Ishikawa (cell line): ENCODE measurements around the gene CRELD2.

Experiments used
- CEBPB ChIP-seq: IDR thresholded peaks from 2 replicates; pipeline ENCODE4 v1.6.1; 2012
- CREB1 ChIP-seq: IDR thresholded peaks from 2 replicates; pipeline ENCODE4 v1.6.1; 2012; ENCODE audit warnings: low read depth
- EGR1 ChIP-seq: IDR thresholded peaks from 2 replicates; pipeline ENCODE4 v1.6.1; 2012
- EP300 ChIP-seq: IDR thresholded peaks from 2 replicates; pipeline ENCODE4 v1.6.1; 2012; ENCODE audit warnings: borderline replicate concordance
- FOXM1 ChIP-seq: IDR thresholded peaks from 2 replicates; pipeline ENCODE4 v1.6.1; 2012; ENCODE audit warnings: low read depth, borderline replicate concordance
- NFIC ChIP-seq: IDR thresholded peaks from 2 replicates; pipeline ENCODE4 v1.6.1; 2012
- RAD21 ChIP-seq: IDR thresholded peaks from 2 replicates; pipeline ENCODE4 v1.6.1; 2012; ENCODE audit warnings: low read depth
- REST ChIP-seq: IDR thresholded peaks from 2 replicates; pipeline ENCODE4 v1.6.1; 2012; ENCODE audit warnings: low read depth, mild to moderate bottlenecking
- TAF1 ChIP-seq: IDR thresholded peaks from 2 replicates; pipeline ENCODE4 v1.6.1; 2012; ENCODE audit warnings: low read depth, mild to moderate bottlenecking
- TCF12 ChIP-seq: IDR thresholded peaks from 2 replicates; pipeline ENCODE4 v1.6.1; 2012; ENCODE audit warnings: low read depth
- TEAD4 ChIP-seq: IDR thresholded peaks from 2 replicates; pipeline ENCODE4 v1.6.1; 2012
- YY1 ChIP-seq: IDR thresholded peaks from 2 replicates; pipeline ENCODE4 v1.6.1; 2012; ENCODE audit warnings: low read depth
- ZBTB7A ChIP-seq: IDR thresholded peaks from 2 replicates; pipeline ENCODE4 v1.6.1; 2012; ENCODE audit warnings: low read depth
- TF ChIP-seq, protein P1 (sequence below): IDR thresholded peaks from 2 replicates; pipeline ENCODE4 v1.6.1; 2012
- TF ChIP-seq, protein P2 (sequence below): IDR thresholded peaks from 2 replicates; pipeline ENCODE4 v1.6.1; 2012

The CRELD2 gene, protein sequence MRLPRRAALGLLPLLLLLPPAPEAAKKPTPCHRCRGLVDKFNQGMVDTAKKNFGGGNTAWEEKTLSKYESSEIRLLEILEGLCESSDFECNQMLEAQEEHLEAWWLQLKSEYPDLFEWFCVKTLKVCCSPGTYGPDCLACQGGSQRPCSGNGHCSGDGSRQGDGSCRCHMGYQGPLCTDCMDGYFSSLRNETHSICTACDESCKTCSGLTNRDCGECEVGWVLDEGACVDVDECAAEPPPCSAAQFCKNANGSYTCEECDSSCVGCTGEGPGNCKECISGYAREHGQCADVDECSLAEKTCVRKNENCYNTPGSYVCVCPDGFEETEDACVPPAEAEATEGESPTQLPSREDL

GRCh38 chr22:49917974-49918910 lies at the start of gene CRELD2, which contains the start of gene ALG12:
Gene CRELD2 (plus strand): TSS chr22:49918634. CDS start chr22:49918770, 136 bp downstream.
Gene ALG12 (minus strand): TSS chr22:49918438. CDS start chr22:49913765, 4,673 bp downstream.
- TF ChIP-seq TCF12 (no peak), EGR1 (no peak; the same call in 1 of the 2 replicates), YY1 (peak; percentile 98), ZBTB7A (peak; percentile 81; the same call in 1 of the 2 replicates), CREB1 (no peak), FOXM1 (no peak), RAD21 (no peak), TAF1 (peak; percentile 66), CEBPB (no peak), EP300 (no peak), REST (no peak), TEAD4 (no peak), NFIC (no peak)
- TF ChIP-seq, protein P1, sequence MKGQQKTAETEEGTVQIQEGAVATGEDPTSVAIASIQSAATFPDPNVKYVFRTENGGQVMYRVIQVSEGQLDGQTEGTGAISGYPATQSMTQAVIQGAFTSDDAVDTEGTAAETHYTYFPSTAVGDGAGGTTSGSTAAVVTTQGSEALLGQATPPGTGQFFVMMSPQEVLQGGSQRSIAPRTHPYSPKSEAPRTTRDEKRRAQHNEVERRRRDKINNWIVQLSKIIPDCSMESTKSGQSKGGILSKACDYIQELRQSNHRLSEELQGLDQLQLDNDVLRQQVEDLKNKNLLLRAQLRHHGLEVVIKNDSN = no peak
- TF ChIP-seq, protein P2, sequence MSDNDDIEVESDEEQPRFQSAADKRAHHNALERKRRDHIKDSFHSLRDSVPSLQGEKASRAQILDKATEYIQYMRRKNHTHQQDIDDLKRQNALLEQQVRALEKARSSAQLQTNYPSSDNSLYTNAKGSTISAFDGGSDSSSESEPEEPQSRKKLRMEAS = peak; percentile 42; the same call in 1 of the 2 replicates

GRCh38 chr22:49869086-49869830 lies 49.2 kb upstream of the CRELD2 start:
- no peak for TF ChIP-seq TCF12
- no peak for TF ChIP-seq ZBTB7A
- TF ChIP-seq FOXM1 = no peak
- TF ChIP-seq CEBPB = no peak
- TF ChIP-seq, protein P1 = no peak
- no peak for TF ChIP-seq EP300

DNA sequence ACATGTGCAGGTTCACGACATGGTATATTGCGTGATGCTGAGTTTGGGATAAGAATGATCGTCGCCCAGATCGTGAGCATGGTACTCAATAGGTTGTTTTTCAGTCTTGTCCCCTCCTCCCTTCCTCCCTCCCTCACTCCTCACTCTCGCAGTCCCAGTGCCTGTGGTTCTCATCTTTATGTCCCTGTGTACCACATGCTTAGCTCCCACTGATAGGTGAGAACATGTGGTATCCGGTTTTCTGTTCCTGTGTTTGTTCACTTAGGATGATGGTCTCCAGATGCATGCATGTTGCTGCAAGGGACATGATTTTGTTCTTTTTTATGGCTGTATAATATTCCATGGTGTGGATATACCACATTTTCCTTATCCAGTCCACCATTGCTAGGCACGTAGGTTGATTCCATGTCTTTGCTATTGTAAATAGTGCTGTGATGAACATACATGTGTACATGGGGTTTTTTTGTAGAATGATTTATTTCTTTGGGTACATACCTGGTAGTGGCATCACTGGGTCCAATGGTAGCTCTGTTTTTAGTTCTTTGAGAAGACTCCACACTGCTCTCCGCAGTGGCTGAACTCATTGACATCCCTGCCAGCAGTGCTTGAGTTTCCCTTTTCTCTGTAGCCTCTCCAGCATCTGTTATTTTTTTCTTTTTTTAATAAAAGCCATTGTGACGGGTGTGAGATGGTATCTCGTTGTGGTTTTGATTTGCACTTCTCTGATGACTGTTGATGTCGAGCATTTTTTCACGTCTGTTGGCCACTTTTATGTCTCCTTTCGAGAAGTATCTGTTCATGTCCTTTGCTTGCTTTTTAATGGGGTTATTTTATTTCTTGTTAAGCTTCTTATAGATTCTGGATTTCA lies 48.4 kb upstream of the CRELD2 start:
- TF ChIP-seq TAF1 = no peak
- TF ChIP-seq, protein P2 = no peak
- TF ChIP-seq, protein P1 = no peak

DNA sequence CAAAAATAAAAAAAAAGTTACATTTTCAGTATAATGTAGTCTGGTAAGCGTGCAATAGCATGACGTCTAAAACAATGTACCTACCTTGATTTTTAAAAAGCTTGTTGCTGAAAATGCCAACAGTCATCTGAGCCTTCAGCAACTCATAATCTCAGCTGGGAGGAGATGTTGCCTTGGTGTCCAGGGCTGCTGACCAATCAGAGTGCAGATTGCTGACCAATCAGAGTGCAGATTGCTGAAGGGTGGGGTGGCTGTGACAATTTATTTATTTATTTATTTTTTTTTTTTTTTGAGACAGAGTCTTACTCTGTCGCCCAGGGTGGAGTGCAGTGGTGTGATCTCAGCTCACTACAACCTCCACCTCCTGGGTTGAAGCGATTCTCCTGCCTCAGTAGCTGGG lies 47.0 kb upstream of the CRELD2 start:
- TF ChIP-seq YY1 (no peak), ZBTB7A (no peak), TCF12 (no peak), NFIC (no peak), FOXM1 (no peak), TEAD4 (no peak), CREB1 (no peak)
- TF ChIP-seq, protein P1 = no peak
- TF ChIP-seq, protein P2 = no peak

GRCh38 chr22:49872347-49872746 lies 46.1 kb upstream of the CRELD2 start:
- TF ChIP-seq TCF12 = no peak
- TF ChIP-seq EGR1 = no peak
- no peak for TF ChIP-seq TEAD4
- no peak for TF ChIP-seq CREB1
- no peak for TF ChIP-seq RAD21
- TF ChIP-seq ZBTB7A = no peak
- TF ChIP-seq TAF1 = no peak
- TF ChIP-seq, protein P1 = no peak
- no peak for TF ChIP-seq CEBPB
- TF ChIP-seq EP300 = no peak
- TF ChIP-seq NFIC = no peak
- TF ChIP-seq FOXM1 = no peak
- no peak for TF ChIP-seq YY1
- TF ChIP-seq, protein P2 = no peak
- TF ChIP-seq REST = no peak
